HepG2 (cell line): Measurements from ENCODE around the gene NDUFB7. TPM values are rescaled to one million over a fixed set of nuclear protein-coding genes. Genes with fewer than 3 reads are reported as not detected.

Experiments used
- ARNT ChIP-seq: fragments of 450-650 bp; IDR thresholded peaks from 2 replicates; pipeline ENCODE4 v1.6.1; 2017
- FOSL1 ChIP-seq: sonication (generic); formaldehyde crosslinking; IDR thresholded peaks from 2 replicates; pipeline ENCODE4 v1.9.0; 2021; ENCODE audit warnings: missing genetic modification reagents, borderline replicate concordance
- HCFC1 ChIP-seq: fragments of 150-350 bp; IDR thresholded peaks from 2 replicates; pipeline ENCODE4 v1.6.1; 2014; ENCODE audit warnings: low read depth, low read length
- HDAC6 ChIP-seq: fragments of 200-600 bp; sonication (generic); IDR thresholded peaks from 2 replicates; pipeline ENCODE4 v1.7.0; 2017; ENCODE audit warnings: mild to moderate bottlenecking, antibody characterized with exemption, low read length, low read depth
- MBNL3 ChIP-seq: fragments of 250-450 bp; sonication (Bioruptor Pico); conservative IDR thresholded peaks from 2 replicates; pipeline ENCODE4 v1.8.0; 2022; ENCODE audit warnings: mild to moderate bottlenecking, inconsistent platforms
- PCBP1 ChIP-seq: fragments of 200-400 bp; formaldehyde crosslinking; IDR thresholded peaks from 2 replicates; pipeline ENCODE4 v1.6.1; 2017; ENCODE audit warnings: mild to moderate bottlenecking, low read depth, low read length, borderline replicate concordance
- POLR2G ChIP-seq: fragments of 200-400 bp; formaldehyde crosslinking; IDR thresholded peaks from 2 replicates; pipeline ENCODE4 v1.6.1; 2018; ENCODE audit warnings: mild to moderate bottlenecking, low read depth, low read length, moderate library complexity
- SNAPC2 ChIP-seq: sonication (generic); formaldehyde crosslinking; IDR thresholded peaks from 2 replicates; pipeline ENCODE4 v1.8.1; 2022; ENCODE audit warnings: mild to moderate bottlenecking, missing genetic modification reagents
- SRSF9 ChIP-seq: fragments of 200-400 bp; formaldehyde crosslinking; IDR thresholded peaks from 2 replicates; pipeline ENCODE4 v1.6.1; 2018; ENCODE audit warnings: borderline replicate concordance, mild to moderate bottlenecking, low read depth, low read length; ENCODE audit not compliant: insufficient read depth, poor library complexity, severe bottlenecking
- XBP1 ChIP-seq: sonication (generic); formaldehyde crosslinking; IDR thresholded peaks from 2 replicates; pipeline ENCODE4 v1.5.0; 2020; ENCODE audit warnings: missing genetic modification reagents
- ZBTB3 ChIP-seq: sonication (generic); formaldehyde crosslinking; IDR thresholded peaks from 2 replicates; pipeline ENCODE4 v1.4.0; 2020; ENCODE audit warnings: low read depth, mild to moderate bottlenecking, moderate library complexity, missing genetic modification reagents, borderline replicate concordance
- ZC3H13 ChIP-seq: sonication (generic); formaldehyde crosslinking; IDR thresholded peaks from 2 replicates; pipeline ENCODE4 v1.8.1; 2023; ENCODE audit warnings: mild to moderate bottlenecking, missing genetic modification reagents, moderate library complexity
- ZFP36 ChIP-seq: fragments of 150-350 bp; IDR thresholded peaks from 2 replicates; pipeline ENCODE4 v1.6.1; 2018; ENCODE audit warnings: borderline replicate concordance, low read length, low read depth; ENCODE audit not compliant: partially characterized antibody
- ZNF121 ChIP-seq: sonication (generic); formaldehyde crosslinking; IDR thresholded peaks from 2 replicates; pipeline ENCODE4 v1.5.0; 2020; ENCODE audit warnings: mild to moderate bottlenecking, missing genetic modification reagents
- ZNF337 ChIP-seq: sonication (generic); formaldehyde crosslinking; IDR thresholded peaks from 2 replicates; pipeline ENCODE4 v1.5.1; 2020; ENCODE audit warnings: missing genetic modification reagents, low read depth, mild to moderate bottlenecking, borderline replicate concordance
- ZNF549 ChIP-seq: sonication (generic); formaldehyde crosslinking; IDR thresholded peaks from 2 replicates; pipeline ENCODE4 v1.5.0; 2020; ENCODE audit warnings: missing genetic modification reagents
- ZNF672 ChIP-seq: sonication (generic); formaldehyde crosslinking; IDR thresholded peaks from 2 replicates; pipeline ENCODE4 v1.8.1; 2022; ENCODE audit warnings: missing genetic modification reagents
- polyA plus RNA-seq, 8 experiments: library from polyadenylated mRNA; depleted of rRNA in 3 of 8; stranded (reverse) in 7 of 8; unstranded in 1 of 8; fragments of >200 nt; fragmentation: Illumina TruSeq in 4 of 8; extraction: Trizol in 4 of 8; gene quantifications; 2 replicates each; pipeline versions ENCODE4 v1.2.1 to v1.2.3, GENCODE V29; 2011 to 2016; ENCODE audit warnings: low read depth in 4 of 8, missing spikeins in 1 of 8, mixed read lengths in 1 of 8; ENCODE audit not compliant: insufficient read depth in 1 of 8
- total RNA-seq, 5 experiments: library from RNA; depleted of rRNA; stranded (reverse); fragments of >200 nt; fragmentation: Illumina TruSeq; extraction: Trizol; gene quantifications; 2 replicates each; pipeline ENCODE4 v1.2.3, GENCODE V29; 2016; ENCODE audit warnings: low read depth in 1 of 5
- TF ChIP-seq, protein P1 (sequence below): sonication (generic); formaldehyde crosslinking; IDR thresholded peaks from 2 replicates; pipeline ENCODE4 v1.4.0; 2020; ENCODE audit warnings: missing genetic modification reagents
- TF ChIP-seq, protein P2 (sequence below), 2 experiments: fragments of 450-650 bp in 1 of 2; sonication (generic) in 1 of 2; formaldehyde crosslinking; IDR thresholded peaks; 2 replicates each; pipeline versions ENCODE4 v1.5.0 to v1.8.0; 2020 to 2022; ENCODE audit warnings: mild to moderate bottlenecking in 1 of 2, missing genetic modification reagents in 1 of 2
- TF ChIP-seq, protein P3 (sequence below), 2 experiments: sonication (generic) in 1 of 2; formaldehyde crosslinking in 1 of 2; IDR thresholded peaks; 2 replicates each; pipeline versions ENCODE4 v1.5.1 to v1.6.1; 2011 to 2020; ENCODE audit warnings: borderline replicate concordance in 1 of 2, low read depth in 1 of 2, low read length in 1 of 2, mild to moderate bottlenecking in 1 of 2, missing genetic modification reagents in 1 of 2, moderate library complexity in 1 of 2
- TF ChIP-seq, protein P4 (sequence below): sonication (generic); formaldehyde crosslinking; IDR thresholded peaks from 2 replicates; pipeline ENCODE4 v1.8.0; 2022; ENCODE audit warnings: missing genetic modification reagents, low read depth, mild to moderate bottlenecking, borderline replicate concordance
- TF ChIP-seq, protein P5 (sequence below): sonication (generic); formaldehyde crosslinking; IDR thresholded peaks from 2 replicates; pipeline ENCODE4 v1.5.1; 2020; ENCODE audit warnings: mild to moderate bottlenecking, moderate library complexity, missing genetic modification reagents

The NDUFB7 gene
- total and polyA plus RNA-seq, 2 of the 13 experiments (the other 11 are each of a cell fraction or from before 2014, with no cell fraction given): 156 to 198 TPM

DNA sequence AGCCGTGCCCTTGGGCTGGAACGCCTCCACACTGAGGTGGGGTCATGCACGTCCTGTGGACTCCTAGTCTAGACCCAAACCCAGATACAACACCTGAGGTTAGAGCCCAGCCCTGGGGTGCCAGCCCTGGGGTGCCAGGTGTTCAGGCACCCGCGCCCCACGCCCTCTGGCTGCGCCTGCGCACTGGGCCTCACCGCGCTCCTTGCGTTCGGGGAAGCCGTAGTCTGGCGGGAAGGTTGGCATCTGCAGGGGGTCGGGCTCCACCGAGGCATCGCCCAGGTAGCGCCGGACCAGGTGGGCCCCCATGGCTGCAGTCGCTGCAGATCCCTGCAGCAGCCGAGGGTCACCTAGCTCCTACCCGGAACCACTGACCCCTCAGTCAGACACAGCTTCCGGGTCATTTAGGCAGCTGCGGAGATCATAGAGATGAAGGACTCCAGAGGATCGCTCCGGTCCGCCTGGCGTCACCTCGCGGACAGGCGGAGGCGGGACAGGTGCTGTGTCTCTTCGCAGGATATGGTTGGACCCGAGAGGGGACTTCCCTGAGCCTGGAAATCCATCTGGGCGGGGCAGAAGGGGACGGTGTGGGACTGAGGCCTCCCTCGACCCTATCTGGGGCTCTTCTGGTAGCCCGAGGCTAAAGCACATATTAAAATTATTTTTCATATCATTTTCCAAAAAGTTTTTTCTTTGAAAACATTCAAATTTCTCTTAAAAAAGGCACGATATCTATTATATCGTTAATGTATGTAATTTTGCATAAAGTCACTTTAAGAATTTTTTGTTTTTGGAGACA is at the start of gene NDUFB7 (continued):
- TF ChIP-seq, protein P1, sequence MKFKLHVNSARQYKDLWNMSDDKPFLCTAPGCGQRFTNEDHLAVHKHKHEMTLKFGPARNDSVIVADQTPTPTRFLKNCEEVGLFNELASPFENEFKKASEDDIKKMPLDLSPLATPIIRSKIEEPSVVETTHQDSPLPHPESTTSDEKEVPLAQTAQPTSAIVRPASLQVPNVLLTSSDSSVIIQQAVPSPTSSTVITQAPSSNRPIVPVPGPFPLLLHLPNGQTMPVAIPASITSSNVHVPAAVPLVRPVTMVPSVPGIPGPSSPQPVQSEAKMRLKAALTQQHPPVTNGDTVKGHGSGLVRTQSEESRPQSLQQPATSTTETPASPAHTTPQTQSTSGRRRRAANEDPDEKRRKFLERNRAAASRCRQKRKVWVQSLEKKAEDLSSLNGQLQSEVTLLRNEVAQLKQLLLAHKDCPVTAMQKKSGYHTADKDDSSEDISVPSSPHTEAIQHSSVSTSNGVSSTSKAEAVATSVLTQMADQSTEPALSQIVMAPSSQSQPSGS (CRISPR knock-in tag): peak; percentile 69
- TF ChIP-seq SNAPC2 (CRISPR knock-in tag) (no peak), XBP1 (CRISPR knock-in tag) (no peak), ZC3H13 (peak; percentile 92), ZFP36 (no peak), FOSL1 (CRISPR knock-in tag) (no peak), MBNL3 (CRISPR knock-in tag) (no peak), ZNF549 (CRISPR knock-in tag) (no peak), ZNF672 (no peak; the same call in 1 of the 2 replicates), POLR2G (peak; percentile 92), HDAC6 (no peak), HCFC1 (peak; percentile 74), ZBTB3 (CRISPR knock-in tag) (peak; percentile 45; the same call in 1 of the 2 replicates), ZNF337 (peak; percentile 47; the same call in 1 of the 2 replicates), ZNF121 (CRISPR knock-in tag) (0 out of 2 replicates have a peak, but pooled peaks have one; percentile 44), PCBP1 (no peak), ARNT (no peak), SRSF9 (no peak)
- TF ChIP-seq, protein P2, sequence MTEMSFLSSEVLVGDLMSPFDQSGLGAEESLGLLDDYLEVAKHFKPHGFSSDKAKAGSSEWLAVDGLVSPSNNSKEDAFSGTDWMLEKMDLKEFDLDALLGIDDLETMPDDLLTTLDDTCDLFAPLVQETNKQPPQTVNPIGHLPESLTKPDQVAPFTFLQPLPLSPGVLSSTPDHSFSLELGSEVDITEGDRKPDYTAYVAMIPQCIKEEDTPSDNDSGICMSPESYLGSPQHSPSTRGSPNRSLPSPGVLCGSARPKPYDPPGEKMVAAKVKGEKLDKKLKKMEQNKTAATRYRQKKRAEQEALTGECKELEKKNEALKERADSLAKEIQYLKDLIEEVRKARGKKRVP (CRISPR knock-in tag; IDR thresholded peaks at IDR 0.05): no peak
- TF ChIP-seq, protein P3, sequence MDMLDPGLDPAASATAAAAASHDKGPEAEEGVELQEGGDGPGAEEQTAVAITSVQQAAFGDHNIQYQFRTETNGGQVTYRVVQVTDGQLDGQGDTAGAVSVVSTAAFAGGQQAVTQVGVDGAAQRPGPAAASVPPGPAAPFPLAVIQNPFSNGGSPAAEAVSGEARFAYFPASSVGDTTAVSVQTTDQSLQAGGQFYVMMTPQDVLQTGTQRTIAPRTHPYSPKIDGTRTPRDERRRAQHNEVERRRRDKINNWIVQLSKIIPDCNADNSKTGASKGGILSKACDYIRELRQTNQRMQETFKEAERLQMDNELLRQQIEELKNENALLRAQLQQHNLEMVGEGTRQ (IDR thresholded peaks at IDR 0.05; ENCODE audit: low read depth, low read length): no peak
- TF ChIP-seq, protein P3 (CRISPR knock-in tag; IDR thresholded peaks at IDR 0.05; ENCODE audit: borderline replicate concordance): peak; percentile 22; the same call in 1 of the 2 replicates
- TF ChIP-seq, protein P4, sequence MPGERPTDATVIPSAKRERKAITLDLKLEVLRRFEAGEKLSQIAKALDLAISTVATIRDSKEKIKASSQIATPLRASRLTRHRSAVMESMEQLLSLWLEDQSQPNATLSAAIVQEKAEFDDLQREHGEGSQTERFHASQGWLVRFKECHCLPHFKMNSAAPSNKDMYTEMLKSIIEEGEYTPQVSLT: no peak; the same call in 1 of the 2 replicates
- TF ChIP-seq, protein P5, sequence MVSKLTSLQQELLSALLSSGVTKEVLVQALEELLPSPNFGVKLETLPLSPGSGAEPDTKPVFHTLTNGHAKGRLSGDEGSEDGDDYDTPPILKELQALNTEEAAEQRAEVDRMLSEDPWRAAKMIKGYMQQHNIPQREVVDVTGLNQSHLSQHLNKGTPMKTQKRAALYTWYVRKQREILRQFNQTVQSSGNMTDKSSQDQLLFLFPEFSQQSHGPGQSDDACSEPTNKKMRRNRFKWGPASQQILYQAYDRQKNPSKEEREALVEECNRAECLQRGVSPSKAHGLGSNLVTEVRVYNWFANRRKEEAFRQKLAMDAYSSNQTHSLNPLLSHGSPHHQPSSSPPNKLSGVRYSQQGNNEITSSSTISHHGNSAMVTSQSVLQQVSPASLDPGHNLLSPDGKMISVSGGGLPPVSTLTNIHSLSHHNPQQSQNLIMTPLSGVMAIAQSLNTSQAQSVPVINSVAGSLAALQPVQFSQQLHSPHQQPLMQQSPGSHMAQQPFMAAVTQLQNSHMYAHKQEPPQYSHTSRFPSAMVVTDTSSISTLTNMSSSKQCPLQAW (CRISPR knock-in tag): peak; percentile 84
